BJ (cell line): ENCODE data around the gene PPFIA2. TPM values are rescaled to one million over a fixed set of nuclear protein-coding genes. Genes with fewer than 3 reads are reported as not detected.

Experiments used
- CTCF ChIA-PET: fragments of 350-600 bp; formaldehyde crosslinking; extraction: SDS; loops from one replicate; lab custom pipeline; 2021; ENCODE audit warnings: antibody characterized with exemption, inconsistent platforms; lab: Yijun Ruan, JAX
- POLR2A ChIA-PET: fragments of 300-600 bp; sonication (Branson Sonifier 250); formaldehyde crosslinking; extraction: SDS; loops from one replicate; lab custom pipeline; 2021; ENCODE audit warnings: antibody characterized with exemption; lab: Charles Lee
- DNase-seq: peaks from one replicate; pipeline ENCODE4 v3.0.0-alpha.2; 2011; ENCODE audit warnings: low read depth
- H3K27me3 ChIP-seq: 2 replicates; pipeline ENCODE4 v1.6.0; 2011; ENCODE audit warnings: low read length; ENCODE audit not compliant: control insufficient read depth, insufficient read depth
- H3K36me3 ChIP-seq: 2 replicates; pipeline ENCODE4 v1.5.1; 2011; ENCODE audit warnings: low read length; ENCODE audit not compliant: control insufficient read depth, insufficient read depth
- H3K4me3 ChIP-seq: 2 replicates; pipeline ENCODE4 v1.5.1; 2011; ENCODE audit warnings: low read depth, mild to moderate bottlenecking, control low read depth, low read length
- CTCF ChIP-seq: IDR thresholded peaks from 2 replicates; pipeline ENCODE4 v1.5.1; 2011; ENCODE audit warnings: low read depth, mild to moderate bottlenecking, control low read depth, inconsistent platforms, low read length, moderate library complexity; ENCODE audit not compliant: insufficient read depth
- polyA plus RNA-seq: library from polyadenylated mRNA; depleted of rRNA; stranded (reverse); fragments of >200 nt; gene quantifications from 2 replicates; pipeline ENCODE4 v1.2.3, GENCODE V29; 2011

The PPFIA2 gene
- polyA plus RNA-seq, 1 experiment: not detected

GRCh38 chr12:81403348-81403747 lies 355.8 kb downstream of the PPFIA2 start:
- POLR2A ChIA-PET: no interaction called here
- no peaks in the 10 kb centered on the region for H3K36me3 ChIP-seq
- H3K27me3 ChIP-seq: no peaks in the 10 kb centered on the region
- CTCF ChIA-PET: no interaction called here
- H3K4me3 ChIP-seq: no peak overlapping the region
- TF ChIP-seq CTCF: no peak
- DNase-seq: no peak

GRCh38 chr12:81401241-81401640 lies 357.9 kb downstream of the PPFIA2 start:
- no peak for TF ChIP-seq CTCF
- H3K4me3 ChIP-seq: no peak overlapping the region
- H3K36me3 ChIP-seq: no peaks in the 10 kb centered on the region
- CTCF ChIA-PET: no interaction called here
- POLR2A ChIA-PET: no interaction called here
- H3K27me3 ChIP-seq: no peaks in the 10 kb centered on the region
- DNase-seq: no peak

- CTCF ChIA-PET: no interaction called here
- no peak for TF ChIP-seq CTCF
- POLR2A ChIA-PET: no interaction called here
- Histone ChIP-seq H3K36me3 (no peaks in the 10 kb centered on the region), H3K4me3 (no peak overlapping the region), H3K27me3 (no peaks in the 10 kb centered on the region)
- no peak for DNase-seq
These were observed 359.1 kb downstream of the PPFIA2 start for GRCh38 chr12:81400024-81400423.

- H3K4me3 ChIP-seq: no peak overlapping the region
- ChIA-PET POLR2A (no interaction called here), CTCF (no interaction called here)
- no peak for DNase-seq
- H3K27me3 ChIP-seq: no peaks in the 10 kb centered on the region
- TF ChIP-seq CTCF: no peak
- no peaks in the 10 kb centered on the region for H3K36me3 ChIP-seq
These were observed 363.7 kb downstream of the PPFIA2 start for GRCh38 chr12:81395431-81395830.

- Histone ChIP-seq H3K27me3 (no peaks in the 10 kb centered on the region), H3K4me3 (no peak overlapping the region), H3K36me3 (no peaks in the 10 kb centered on the region)
- no peak for TF ChIP-seq CTCF
- no peak for DNase-seq
- ChIA-PET POLR2A (no interaction called here), CTCF (no interaction called here)
These were observed 369.5 kb downstream of the PPFIA2 start for GRCh38 chr12:81389550-81390099.
